T-helper 2 cell treated with Interferon-gamma antibody and Interleukin-4, amounts not matched to agents 5 μg/mL and 100 μg/mL, for 36 hours (primary cell): ENCODE data around the gene GRK5.
A peak's percentile ranks its signal among the peaks of the same experiment; 100 is the strongest.

Source experiments
- DNase-seq: peaks from one replicate; pipeline ENCODE4 v3.0.0; 2021; ENCODE audit warnings: low spot score
- H3K27ac Mint-ChIP-seq: one replicate; pipeline ENCODE4 v1.8.0; 2021; ENCODE audit warnings: mild to moderate bottlenecking, mixed read lengths
- H3K27me3 Mint-ChIP-seq: one replicate; pipeline ENCODE4 v1.8.0; 2021; ENCODE audit warnings: low read depth, mixed read lengths
- H3K36me3 Mint-ChIP-seq: one replicate; pipeline ENCODE4 v1.8.0; 2021; ENCODE audit warnings: low read depth, mixed read lengths
- H3K4me1 Mint-ChIP-seq: one replicate; pipeline ENCODE4 v1.8.0; 2021; ENCODE audit warnings: low read depth, mixed read lengths
- H3K4me3 Mint-ChIP-seq: one replicate; pipeline ENCODE4 v1.8.0; 2022; ENCODE audit warnings: mild to moderate bottlenecking, moderate library complexity, mixed read lengths
- H3K9me3 Mint-ChIP-seq: one replicate; pipeline ENCODE4 v1.8.0; 2021; ENCODE audit warnings: mixed read lengths

Gene GRK5

DNA sequence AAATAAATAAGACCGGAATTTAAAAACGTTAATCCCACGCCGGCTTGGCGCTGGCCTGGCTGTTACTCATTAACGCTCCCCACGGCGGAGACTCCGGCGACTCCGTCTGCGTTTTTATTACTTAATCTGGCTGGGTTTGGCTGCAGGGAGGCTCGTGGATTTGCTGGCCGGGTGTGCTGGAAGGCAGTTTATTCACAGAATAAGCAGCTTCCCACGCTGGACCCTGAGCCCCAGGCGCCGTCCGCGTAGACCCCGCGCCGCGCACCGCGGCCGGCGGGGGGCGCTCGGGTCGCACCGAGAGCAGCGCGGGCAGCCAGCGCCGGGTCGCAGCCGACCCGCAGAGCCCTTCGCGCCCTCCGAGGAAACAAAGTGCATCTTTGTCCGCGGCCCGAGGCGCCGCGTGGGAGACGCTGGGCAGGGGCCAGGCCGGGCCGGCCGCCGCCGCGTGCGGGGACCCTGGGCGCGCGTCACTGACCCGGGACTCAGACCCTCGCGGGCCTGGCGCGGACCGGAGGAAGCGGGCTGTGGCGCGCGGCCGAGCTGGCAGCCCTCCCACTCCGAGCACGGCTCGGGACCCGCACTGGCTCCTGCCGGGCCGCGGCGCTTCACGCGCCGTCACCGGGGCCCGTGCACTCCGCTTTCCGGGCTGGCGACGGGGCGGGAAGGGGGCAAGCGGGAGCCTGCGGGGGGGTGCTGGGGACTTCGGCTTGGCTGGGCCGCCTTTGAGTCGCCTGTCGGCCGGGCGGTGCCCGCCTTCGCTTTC is 587 bp upstream of the GRK5 start:
- peaks cover 7% of the 10 kb centered on the region for H3K36me3 Mint-ChIP-seq
- H3K9me3 Mint-ChIP-seq = no peaks in the 10 kb centered on the region
- peak overlapping the region; percentile 98 for H3K27ac Mint-ChIP-seq
- H3K4me3 Mint-ChIP-seq = peak overlapping the region; percentile 97
- H3K4me1 Mint-ChIP-seq = peaks cover 34% of the 10 kb centered on the region
- peak; percentile 79 for DNase-seq
- H3K27me3 Mint-ChIP-seq = no peaks in the 10 kb centered on the region

- peak; percentile 37 for DNase-seq
- H3K4me3 Mint-ChIP-seq = peak overlapping the region; percentile 93
- H3K9me3 Mint-ChIP-seq = no peaks in the 10 kb centered on the region
- peak overlapping the region; percentile 89 for H3K27ac Mint-ChIP-seq
- peaks cover 15% of the 10 kb centered on the region for H3K36me3 Mint-ChIP-seq
- H3K27me3 Mint-ChIP-seq = no peaks in the 10 kb centered on the region
- H3K4me1 Mint-ChIP-seq = peaks cover 45% of the 10 kb centered on the region
These were observed 562 bp downstream of the GRK5 start for GRCh38 chr10:119207713-119208552.

- H3K9me3 Mint-ChIP-seq = no peaks in the 10 kb centered on the region
- peak overlapping the region; percentile 89 for H3K27ac Mint-ChIP-seq
- peaks cover 16% of the 10 kb centered on the region for H3K36me3 Mint-ChIP-seq
- H3K4me1 Mint-ChIP-seq = peaks cover 46% of the 10 kb centered on the region
- H3K4me3 Mint-ChIP-seq = peak overlapping the region; percentile 93
- no peaks in the 10 kb centered on the region for H3K27me3 Mint-ChIP-seq
- DNase-seq = no peak
These were observed 1.2 kb downstream of the GRK5 start for GRCh38 chr10:119208553-119208940.

DNA sequence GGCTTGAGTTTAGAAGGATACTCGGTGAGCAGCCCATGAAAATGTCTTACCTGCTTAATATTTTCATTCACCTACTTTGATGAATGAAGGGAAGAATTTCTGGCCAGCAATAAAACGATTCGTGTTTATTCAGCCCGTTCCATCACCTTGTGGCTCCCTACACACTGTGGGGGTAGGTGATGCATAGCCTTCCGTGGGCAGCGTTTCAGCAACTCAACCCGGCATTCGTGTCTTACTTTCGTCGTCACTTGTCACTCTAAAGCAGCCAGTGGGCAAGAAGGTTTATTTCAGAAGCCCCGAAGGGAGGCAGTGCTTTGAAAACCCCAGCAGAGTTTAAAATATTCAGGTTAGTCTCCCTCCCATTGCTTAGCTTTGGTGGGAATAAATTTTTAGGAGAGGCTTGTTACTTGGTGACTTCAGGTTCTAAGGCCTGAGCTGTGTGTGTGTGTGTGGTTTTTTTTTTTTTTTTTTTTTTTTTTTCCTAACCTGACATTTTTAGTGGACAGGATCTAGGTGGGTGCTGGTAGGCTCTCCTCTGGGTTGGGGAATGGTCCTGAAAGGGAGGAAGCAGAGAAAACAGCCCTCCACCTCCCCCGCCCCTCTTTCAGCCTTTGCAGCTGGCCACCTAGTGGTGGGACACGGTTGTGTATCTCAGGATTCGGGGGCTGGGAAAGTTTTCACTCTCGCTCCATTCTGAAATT is 1.8 kb downstream of the GRK5 start:
- Mint-ChIP-seq H3K27ac (peak overlapping the region; percentile 89), H3K4me3 (peak overlapping the region; percentile 93), H3K4me1 (peaks cover 52% of the 10 kb centered on the region), H3K36me3 (peaks cover 17% of the 10 kb centered on the region), H3K27me3 (no peaks in the 10 kb centered on the region), H3K9me3 (no peaks in the 10 kb centered on the region)
- peak; percentile 68 for DNase-seq

GRCh38 chr10:119209736-119210355 is 2.5 kb downstream of the GRK5 start:
- Mint-ChIP-seq H3K9me3 (no peaks in the 10 kb centered on the region), H3K4me1 (peaks cover 55% of the 10 kb centered on the region), H3K27me3 (no peaks in the 10 kb centered on the region), H3K4me3 (peak overlapping the region; percentile 93), H3K36me3 (peaks cover 20% of the 10 kb centered on the region), H3K27ac (peak overlapping the region; percentile 89)
- DNase-seq = no peak

DNA sequence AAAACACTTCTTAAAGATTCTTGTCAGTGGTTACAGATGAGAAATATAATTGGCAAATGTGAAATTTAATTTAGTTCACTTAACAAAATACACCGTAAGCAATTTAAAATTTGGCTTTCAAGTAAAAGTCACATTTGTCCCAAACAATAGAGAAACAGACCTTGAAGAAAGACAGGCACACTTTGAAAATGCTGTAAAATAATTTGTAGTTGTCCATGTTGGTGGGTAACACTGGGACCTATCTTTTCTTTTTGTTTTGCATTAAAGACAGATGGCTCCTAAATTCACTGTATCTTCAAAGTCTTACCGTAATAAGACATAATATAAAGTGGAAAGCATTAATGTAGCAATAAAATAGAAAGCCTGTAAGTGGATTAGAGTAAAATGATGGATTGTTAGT is 3.3 kb downstream of the GRK5 start:
- Mint-ChIP-seq H3K27ac (peak overlapping the region; percentile 96), H3K9me3 (no peaks in the 10 kb centered on the region), H3K36me3 (peaks cover 20% of the 10 kb centered on the region), H3K4me1 (peaks cover 59% of the 10 kb centered on the region), H3K4me3 (peak overlapping the region; percentile 86), H3K27me3 (no peaks in the 10 kb centered on the region)
- DNase-seq = no peak

DNA sequence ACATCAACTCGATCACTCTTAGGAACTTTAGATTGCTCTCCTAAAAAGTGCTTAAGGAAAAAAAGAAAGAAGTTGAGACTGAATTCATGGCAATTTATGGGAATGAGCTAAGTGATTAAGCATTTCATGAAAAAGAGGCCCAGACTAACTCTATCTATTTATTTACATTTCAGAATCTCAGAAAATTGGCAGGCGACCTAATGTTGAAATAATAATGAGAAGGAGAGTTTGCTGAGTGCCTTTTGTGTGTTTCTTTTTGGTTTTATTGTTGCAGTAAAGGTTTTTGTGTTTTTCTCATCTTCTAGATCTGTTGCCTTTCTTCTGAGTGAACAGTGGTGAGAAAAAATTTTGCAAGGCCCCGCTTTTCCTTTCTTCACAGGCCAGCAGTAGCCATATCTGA is 3.8 kb downstream of the GRK5 start:
- peaks cover 20% of the 10 kb centered on the region for H3K36me3 Mint-ChIP-seq
- peak overlapping the region; percentile 86 for H3K4me3 Mint-ChIP-seq
- DNase-seq = no peak
- peaks cover 61% of the 10 kb centered on the region for H3K4me1 Mint-ChIP-seq
- H3K9me3 Mint-ChIP-seq = no peaks in the 10 kb centered on the region
- no peaks in the 10 kb centered on the region for H3K27me3 Mint-ChIP-seq
- H3K27ac Mint-ChIP-seq = peak overlapping the region; percentile 96

- Mint-ChIP-seq H3K27me3 (no peaks in the 10 kb centered on the region), H3K27ac (peak overlapping the region; percentile 96), H3K9me3 (no peaks in the 10 kb centered on the region), H3K36me3 (peaks cover 20% of the 10 kb centered on the region), H3K4me3 (peak overlapping the region; percentile 86), H3K4me1 (peaks cover 60% of the 10 kb centered on the region)
- no peak for DNase-seq
These were observed 4.5 kb downstream of the GRK5 start for GRCh38 chr10:119211625-119212441.

- Mint-ChIP-seq H3K27ac (peak overlapping the region; percentile 34), H3K4me3 (no peak overlapping the region), H3K9me3 (no peaks in the 10 kb centered on the region), H3K27me3 (no peaks in the 10 kb centered on the region), H3K4me1 (peaks cover 58% of the 10 kb centered on the region), H3K36me3 (peaks cover 18% of the 10 kb centered on the region)
- no peak for DNase-seq
These were observed 8.0 kb downstream of the GRK5 start for GRCh38 chr10:119215371-119215770.

DNA sequence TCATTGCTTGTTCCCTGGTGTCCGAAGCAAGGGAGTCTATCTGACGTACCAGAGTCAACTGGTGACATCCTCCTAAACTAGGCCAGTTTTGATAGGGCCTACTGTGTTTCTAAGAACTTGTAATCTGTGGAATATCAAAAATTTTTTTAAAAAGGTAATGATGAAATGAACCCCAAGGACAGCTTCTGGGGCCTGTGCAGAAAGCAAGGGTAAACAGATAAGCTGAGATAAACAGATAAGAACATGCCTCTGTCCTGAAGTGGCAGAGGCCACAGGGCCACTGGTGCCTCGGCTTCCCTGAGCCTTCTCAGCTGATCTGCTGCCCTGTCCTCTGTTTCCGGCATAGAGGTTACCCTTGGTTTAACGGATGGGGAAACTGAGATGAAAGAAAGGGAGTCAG is 8.8 kb downstream of the GRK5 start:
- DNase-seq = no peak
- Mint-ChIP-seq H3K27ac (no peak overlapping the region), H3K27me3 (no peaks in the 10 kb centered on the region), H3K9me3 (no peaks in the 10 kb centered on the region), H3K4me3 (no peak overlapping the region), H3K36me3 (peaks cover 18% of the 10 kb centered on the region), H3K4me1 (peaks cover 55% of the 10 kb centered on the region)

DNA sequence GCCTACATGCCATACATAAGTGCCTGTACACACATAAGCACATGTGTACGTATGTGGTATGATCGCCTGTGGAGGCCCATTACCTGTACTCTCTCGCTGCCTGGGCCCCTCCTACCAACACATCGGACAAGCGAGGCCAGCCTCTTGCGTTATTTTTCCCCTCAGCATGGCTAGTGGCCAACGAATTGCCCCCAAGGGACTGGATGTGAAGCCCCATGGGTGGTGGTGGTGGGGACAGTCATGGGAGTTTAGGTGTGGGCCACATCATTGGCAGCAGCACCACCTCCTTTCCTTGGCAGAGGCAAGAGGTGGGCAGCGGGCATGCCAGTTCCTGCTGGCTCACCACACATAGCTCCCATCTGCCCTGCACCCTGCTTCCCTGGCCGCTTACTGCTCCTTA is 10.0 kb downstream of the GRK5 start:
- Mint-ChIP-seq H3K27me3 (no peaks in the 10 kb centered on the region), H3K4me1 (peaks cover 51% of the 10 kb centered on the region), H3K4me3 (no peak overlapping the region), H3K27ac (no peak overlapping the region), H3K9me3 (no peaks in the 10 kb centered on the region), H3K36me3 (peaks cover 11% of the 10 kb centered on the region)
- no peak for DNase-seq

- no peak for DNase-seq
- no peaks in the 10 kb centered on the region for H3K9me3 Mint-ChIP-seq
- H3K27me3 Mint-ChIP-seq = no peaks in the 10 kb centered on the region
- H3K4me1 Mint-ChIP-seq = peaks cover 45% of the 10 kb centered on the region
- H3K4me3 Mint-ChIP-seq = no peak overlapping the region
- no peak overlapping the region for H3K27ac Mint-ChIP-seq
- peaks cover 6% of the 10 kb centered on the region for H3K36me3 Mint-ChIP-seq
These were observed 10.7 kb downstream of the GRK5 start for GRCh38 chr10:119217991-119218490.

GRCh38 chr10:119219871-119220270 is 12.5 kb downstream of the GRK5 start:
- no peak overlapping the region for H3K27ac Mint-ChIP-seq
- no peaks in the 10 kb centered on the region for H3K9me3 Mint-ChIP-seq
- DNase-seq = no peak
- H3K4me3 Mint-ChIP-seq = no peak overlapping the region
- peaks cover 1% of the 10 kb centered on the region for H3K36me3 Mint-ChIP-seq
- peaks cover 36% of the 10 kb centered on the region for H3K4me1 Mint-ChIP-seq
- no peaks in the 10 kb centered on the region for H3K27me3 Mint-ChIP-seq
